OCI-M2 (cell line): ENCODE results near the gene PIEZO2.
"Not testable (repeated sequence)": the region's sequence is repeated elsewhere in the genome, so short reads cannot be mapped to it uniquely, and the experiment has no call there.

ENCODE experiments used
- DNase-seq: peaks from one replicate; lab custom pipeline; 2025; ENCODE audit not compliant: unreplicated experiment; lab: John Stamatoyannopoulos, UW

The PIEZO2 gene

DNA sequence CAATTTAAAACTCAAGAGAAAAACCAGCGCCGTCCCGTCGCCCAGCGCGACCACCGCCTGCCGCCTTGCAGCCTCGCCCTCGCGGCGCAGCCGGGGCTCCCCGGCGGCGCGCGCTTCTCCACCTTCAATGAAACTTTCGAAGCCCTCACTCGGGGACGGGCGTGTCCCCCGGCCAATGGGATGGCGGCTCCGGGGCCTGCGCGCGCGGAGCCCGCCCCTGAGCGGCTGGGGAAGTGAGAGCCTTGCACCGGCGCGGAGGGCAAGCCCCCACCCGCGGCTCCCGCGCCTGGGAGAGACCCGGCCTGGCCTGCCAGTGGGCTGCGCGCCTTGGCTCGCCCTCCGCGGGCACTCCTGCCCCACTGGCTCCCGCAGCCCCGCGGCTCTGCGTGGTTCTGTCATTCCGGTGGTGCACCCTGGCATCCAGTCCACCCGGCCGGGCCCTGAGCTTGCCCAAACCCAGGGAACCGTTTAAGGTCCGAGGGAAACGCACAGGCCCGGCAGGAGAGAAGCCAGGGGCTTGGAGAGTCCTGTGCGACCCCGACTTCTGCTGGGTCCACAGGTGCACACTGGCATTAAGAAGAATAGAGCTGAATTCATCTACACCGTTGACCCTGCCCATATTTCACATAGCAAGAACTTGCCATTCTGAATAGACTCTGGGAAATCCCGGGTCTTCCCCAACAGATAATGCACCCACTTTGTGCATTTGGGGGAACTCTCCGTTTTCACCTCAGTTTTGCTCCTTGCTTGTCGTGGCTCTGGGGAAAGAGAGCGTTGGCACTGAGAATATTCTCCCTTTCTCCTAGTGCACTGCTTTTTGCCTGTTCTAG is at the start of gene PIEZO2:
PIEZO2 (minus strand) TSS at position 129 of the 830 bp plus-strand sequence. CDS start 981 bp downstream, outside the sequence.
- DNase-seq: no peak

DNA sequence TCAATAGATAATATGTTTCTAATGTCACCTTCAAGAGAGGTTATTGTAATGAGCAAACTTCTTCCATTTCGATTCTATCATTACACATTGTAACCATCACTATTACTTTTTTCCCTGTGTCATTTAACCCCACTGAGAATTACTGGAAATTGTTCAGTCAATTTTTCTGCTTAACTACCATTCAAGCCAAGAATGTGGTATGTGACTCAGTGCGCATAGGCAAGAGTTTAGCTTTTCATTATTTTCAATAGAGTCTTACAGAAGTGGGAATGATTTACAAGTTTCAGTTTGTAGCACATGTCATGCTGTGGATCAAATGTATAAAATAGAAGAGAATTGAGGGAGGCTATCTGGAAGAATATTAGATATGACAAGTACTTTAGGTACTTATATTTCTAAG is 34.3 kb upstream of the PIEZO2 start:
- DNase-seq: no peak

DNA sequence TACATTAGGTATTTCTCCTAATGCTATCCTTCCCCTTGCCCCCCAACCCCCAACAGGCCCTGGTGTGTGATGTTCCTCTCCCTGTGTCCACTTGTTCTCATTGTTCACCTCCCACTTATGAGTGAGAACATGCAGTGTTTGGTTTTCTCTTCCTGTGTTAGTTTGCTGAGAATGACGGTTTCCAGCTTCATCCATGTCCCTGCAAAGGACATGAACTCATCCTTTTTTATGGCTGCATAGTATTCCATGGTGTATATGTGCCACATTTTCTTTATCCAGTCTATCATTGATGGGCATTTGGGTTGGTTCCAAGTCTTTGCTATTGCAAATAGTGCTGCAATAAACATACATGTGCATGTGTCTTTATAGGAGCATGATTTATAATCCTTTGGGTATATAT is 32.3 kb upstream of the PIEZO2 start:
- not testable (repeated sequence) for DNase-seq

DNA sequence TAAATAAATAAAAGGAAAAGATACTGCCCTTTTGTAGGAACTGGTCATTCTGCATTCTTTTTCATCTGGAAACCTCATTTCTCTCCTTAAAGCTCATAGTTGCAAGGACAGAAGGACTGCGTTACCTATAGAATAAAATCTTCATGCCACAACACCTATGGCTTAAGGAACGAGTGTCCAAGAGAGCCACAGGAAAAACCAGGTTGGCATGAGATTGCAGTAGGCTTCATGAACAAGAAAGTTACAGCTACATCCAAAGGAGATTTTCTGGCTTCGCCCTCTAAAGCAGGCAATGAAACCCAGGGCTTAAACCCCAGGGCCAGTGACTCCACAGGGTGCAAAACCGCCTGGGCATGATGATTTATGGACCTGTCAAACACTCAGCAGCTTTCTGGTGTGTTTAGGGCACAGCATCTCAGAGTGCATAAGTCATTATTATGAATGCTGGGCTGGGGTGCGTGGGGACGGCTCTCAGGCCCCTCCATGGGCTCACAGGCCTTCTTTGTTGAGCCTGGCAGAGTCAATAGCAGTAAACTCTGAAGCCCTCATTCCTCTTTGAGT is 30.7 kb upstream of the PIEZO2 start:
- no peak for DNase-seq

DNA sequence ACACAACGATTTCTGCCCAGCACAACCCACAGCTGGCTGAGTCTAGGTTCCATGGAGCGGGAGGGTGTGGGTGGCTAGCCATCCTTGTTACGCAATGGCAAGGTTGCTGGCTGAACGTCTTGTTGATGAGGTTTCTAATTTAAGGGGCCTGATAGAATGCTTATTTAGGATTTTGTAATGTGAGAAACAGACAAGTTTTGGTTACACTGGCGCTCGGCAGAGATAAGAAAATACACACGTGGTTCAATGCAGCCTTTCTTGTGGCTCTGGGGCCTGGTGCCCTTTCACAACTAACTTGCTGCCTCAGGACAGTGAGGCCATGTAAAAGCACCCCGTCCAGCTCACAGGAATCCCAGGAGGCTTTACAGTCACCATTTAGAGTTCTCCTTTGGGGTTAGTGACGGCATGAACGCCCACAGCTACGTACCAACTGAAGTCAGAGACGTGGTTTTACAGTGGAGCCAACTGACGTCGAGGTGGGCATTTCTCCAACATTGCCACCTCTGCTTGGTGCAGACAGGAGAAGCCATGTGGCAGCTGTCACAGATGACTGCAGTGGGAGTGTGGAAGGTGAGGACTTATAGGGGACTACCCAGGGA is 29.7 kb upstream of the PIEZO2 start:
- DNase-seq: no peak

DNA sequence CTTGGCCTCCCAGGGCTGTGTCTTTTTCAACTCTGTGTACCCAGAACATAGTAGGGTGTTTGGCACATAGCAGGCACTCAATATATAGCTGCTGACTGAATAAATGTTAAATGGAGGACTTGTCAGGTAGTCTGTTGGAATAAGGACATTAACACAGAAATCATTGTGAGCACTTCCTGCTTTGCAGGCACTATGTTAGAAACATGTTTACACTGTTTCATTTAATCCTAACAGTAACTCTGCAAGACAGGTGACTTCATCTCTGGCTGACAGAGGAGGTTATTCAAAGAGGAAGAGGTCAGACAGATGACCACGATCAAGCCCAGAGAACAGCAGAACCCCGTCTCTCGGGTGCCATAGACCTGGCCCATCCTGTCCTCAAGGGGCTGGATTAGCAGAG is 28.0 kb upstream of the PIEZO2 start:
- DNase-seq: no peak

DNA sequence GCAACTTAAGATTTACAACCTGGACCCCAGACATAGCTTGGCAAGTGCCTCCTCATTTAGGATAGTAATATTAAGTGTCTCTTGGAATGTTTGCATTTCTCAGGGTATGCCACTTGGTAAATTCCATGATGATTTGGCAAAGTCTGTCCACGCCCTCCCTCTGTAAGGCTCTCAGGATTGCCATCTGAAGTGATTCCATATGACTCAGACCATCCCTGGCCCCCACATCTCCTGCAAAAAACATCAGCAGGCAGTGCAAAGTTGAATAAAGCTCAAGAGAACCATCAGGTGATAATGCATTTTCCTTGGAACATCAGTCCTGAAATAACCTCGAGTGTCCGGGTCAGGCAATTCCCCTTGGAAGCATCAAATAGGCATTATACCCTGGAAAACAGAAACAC is 27.1 kb upstream of the PIEZO2 start:
- no peak for DNase-seq

DNA sequence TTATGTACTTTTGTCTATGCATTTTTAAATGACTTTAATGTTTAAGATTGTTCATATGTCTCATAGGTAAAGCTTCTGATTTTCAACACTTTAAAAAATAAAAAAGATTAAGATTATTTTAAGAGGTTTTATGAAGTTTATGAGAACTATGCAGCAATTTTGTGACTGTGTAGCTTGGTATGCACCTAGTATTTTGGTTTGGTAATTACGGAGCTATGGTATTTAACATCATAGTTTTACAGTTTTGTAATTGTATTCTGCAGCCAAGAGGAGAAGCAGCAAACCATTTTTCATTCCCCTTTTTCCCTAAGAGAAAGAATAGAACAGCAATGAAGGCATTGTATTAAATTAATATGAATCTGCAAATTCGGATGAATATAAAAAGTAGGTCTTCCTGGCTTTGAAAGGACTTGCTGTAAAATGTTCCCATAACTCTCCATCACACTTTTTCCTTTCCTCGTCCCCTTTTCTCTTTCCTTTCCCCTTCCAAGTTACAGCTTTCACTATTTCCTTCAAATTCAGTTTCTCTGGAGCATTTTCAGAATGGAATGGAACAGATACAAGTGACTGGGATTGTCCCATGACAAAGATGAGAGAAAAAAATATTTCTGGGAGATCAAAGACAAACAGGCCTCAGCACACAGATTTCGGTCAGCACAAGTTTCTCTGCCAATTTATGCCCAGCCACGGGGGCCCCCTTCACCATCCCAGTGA is 26.1 kb upstream of the PIEZO2 start:
- no peak for DNase-seq

DNA sequence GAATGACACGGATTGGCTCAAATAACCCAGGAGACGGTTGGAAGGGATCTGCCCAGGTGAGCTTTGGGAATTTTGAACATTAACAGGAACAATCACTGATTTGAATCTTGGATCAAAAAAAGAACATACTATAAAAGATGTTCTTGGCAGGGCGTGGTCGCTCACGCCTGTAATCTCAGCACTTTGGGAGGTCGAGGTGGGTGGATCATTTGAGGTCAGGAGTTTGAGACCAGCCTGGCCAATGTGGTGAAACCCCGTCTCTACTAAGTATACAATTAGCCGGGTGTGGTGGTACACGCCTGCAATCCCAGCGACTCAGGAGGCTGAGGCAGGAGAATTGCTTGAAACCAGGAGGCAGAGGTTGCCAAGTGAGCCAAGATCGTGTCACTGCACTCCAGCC is 24.8 kb upstream of the PIEZO2 start:
- not testable (repeated sequence) for DNase-seq

DNA sequence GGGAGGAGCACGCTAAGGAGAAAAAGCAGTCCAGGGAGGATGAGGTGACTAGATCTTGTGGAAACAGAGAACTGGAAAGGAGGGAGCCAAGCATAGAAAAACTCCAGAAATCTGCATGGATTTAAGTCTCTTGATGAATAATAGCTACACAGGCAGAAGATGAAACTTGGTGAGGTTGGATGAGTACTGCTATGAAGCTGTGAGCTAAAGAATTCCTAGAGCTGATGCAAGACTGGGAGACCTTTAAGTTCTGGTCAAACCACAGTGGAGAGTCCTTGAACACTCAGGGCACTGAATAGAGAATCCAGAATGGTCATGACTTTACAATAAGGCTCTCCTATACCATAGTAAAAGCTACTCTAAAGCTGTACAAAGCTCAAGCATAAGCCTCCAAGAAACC is 18.4 kb upstream of the PIEZO2 start:
- DNase-seq: no peak

DNA sequence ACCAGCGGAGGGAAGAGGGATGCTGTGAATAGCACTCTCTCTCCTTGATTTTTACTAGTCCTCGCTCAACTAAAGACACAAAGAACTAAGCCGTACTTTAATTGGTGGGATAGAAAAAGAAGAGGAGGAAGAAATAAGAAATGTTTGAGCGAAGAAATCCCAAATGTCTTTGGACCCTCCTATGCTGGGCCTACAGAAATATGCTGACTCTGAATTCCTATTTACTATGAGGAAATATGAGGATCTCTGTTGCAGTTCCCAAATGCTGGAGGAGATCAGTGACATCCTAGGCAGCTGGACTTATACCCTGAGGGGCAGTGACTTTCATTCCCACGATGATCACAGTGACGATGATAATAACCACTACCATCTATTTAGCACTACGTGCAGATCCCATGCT is 16.6 kb upstream of the PIEZO2 start:
- DNase-seq: no peak

DNA sequence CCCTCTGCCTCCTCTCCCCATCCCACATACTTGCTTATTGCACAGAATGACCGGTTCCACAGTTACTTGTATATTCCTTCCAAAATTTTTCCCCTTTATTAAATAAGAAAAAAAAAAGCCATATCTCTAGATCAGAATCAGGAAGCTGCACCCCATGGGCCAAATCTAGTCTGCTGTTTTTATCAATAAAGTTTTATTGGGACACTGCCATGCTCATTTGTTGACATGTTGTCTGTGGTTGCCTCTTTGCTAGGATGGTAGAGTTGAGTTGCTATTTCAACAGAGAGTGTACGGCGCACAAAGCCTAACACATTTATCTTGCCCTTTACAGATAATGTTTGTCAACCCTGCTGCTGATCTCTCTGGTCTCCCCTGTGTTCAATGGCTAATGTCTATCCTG is 15.8 kb upstream of the PIEZO2 start:
- DNase-seq: no peak

DNA sequence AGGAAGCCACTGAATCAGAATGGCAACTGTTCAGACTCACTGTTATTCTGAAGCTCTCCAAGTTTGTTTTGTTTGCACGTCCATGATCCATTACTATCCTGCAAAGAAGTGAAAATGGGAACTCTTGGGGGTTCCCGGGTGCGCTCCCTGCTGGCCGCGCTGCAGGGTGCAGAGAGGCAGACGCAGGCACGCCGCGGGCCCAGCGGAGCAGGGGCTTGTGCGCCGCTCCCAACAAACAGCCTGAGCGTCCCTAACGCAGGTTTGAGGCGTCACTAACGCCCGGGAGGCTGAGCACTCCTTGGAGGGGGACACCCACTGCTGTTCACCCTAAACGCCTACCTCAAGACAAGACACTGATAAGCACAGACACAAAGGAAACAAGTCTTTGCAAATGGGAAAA is 14.3 kb upstream of the PIEZO2 start:
- no peak for DNase-seq

DNA sequence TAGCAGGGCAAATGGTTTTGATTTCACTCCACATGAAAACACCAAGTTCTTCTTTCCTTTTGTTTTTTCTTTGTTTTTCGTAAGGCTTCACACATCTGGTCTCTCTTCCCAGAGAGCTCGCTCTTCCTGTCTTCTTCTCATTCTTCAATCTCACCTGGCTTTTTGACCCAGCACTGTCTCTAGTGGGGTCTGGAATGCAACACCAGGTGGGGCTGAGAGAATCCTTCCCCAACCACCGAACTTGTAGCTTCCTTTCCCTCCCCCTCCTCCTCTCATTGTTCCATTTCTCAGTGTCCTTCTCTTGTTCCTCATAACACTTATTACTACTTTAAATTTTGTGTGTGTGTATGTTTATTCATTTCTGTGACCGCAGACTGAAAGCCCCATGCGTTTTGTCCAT is 13.5 kb upstream of the PIEZO2 start:
- no peak for DNase-seq

DNA sequence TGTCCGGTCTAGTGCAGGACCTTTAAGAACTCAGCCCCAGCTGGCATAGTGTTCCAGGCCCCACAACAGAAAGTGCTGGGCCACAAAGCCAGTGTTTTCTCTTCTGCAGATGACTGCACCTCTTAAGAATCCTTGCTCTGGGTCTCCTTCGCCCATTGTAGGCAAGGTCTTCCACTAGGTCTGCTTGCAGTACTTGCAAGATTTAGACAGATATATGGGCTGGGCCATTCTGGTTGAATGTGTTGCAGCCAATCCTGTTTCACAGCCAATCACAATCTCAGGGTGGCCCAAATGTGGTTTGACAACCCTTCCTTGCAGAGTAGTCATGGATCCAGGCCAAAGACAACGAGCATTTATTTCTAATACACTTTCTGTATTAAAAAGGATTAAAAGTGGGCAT is 13.1 kb upstream of the PIEZO2 start:
- DNase-seq: no peak

DNA sequence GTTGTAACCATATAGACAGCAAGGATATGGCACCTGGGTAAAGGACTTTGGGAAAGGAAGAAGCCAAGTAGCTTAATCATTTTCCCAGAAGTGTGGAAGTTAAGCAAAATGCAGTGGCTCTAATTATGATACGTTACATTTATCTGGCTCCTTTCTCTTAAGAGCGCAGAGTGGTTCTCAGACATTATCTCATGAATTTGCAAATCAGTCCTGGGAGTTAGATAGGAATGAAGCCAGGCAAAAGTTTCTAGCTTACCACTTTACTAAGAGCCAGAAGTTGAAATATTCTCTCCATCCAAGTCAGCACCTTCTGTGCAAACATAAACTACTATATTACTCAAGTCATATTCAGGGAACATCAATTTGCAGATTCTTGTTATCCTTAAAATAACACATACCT is 10.9 kb upstream of the PIEZO2 start:
- no peak for DNase-seq

DNA sequence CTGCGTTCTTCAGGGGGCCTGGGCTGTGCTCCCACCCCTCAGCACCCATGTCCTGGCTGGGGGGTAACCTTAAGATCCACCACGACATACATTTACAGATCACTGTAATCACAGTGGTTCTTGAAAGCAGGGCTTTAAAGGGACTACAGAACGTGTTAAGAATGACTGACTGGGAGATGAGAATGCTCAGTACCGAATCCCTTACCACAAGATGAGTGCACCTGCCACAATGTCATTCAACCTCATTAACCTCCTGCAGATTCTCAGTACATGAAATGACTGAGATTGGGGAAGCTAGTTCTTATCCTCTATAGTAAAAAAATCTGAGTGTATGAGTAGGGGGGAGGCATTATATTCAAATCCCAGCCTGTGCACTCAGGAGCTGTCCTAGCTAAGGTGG is 10.5 kb upstream of the PIEZO2 start:
- no peak for DNase-seq

DNA sequence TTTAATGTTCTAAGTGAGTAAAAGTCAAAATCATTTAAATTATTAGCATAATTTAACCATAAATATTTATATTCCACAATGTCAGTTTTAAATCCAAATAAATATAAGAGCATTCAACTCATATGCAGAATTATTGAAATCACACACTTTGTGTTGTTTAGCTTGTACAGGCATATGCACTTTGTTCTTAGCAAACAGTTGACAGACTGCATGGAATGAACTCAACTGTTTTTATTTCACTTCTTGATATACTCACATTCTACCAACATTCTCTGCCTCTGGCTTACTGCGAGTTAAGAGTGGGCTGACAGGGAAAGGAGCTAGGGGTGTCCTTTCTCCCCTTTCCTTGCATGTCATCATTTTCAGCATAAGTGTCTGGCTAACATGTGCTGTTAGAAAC is 7.6 kb upstream of the PIEZO2 start:
- DNase-seq: no peak

DNA sequence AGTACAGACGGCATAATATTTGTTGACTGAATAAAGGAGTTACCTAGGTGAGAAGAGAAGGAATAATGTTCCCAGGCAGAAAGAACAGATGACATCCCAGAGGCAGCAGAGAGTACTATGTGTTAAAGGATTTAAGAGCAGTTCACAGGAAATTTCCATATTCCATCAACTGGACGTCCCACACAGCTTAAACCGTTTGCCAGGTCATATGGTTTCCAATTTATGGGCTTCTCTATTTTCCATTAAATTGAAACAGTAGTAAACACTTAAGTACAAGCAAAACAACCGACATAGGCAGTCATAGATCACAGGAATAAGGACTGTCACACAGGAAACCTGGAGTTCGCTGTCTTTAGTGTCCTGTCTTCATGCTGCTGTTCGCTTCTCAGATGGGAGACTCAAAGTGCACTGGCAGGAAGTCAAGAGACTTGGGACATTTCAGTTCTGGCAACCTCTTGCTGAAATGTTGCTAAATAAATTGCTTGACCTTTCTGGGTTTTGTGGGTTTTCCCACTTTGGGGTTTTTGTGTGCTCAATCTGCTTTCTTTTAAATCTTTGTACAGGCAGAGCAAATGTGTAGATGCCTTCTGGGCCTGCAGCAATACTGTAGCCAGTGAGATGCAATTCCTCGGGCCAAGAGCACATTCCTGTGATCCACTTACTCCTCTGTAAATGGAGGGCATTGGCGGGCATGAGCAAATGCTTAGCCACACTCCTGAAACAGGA is 5.8 kb upstream of the PIEZO2 start:
- DNase-seq: no peak

DNA sequence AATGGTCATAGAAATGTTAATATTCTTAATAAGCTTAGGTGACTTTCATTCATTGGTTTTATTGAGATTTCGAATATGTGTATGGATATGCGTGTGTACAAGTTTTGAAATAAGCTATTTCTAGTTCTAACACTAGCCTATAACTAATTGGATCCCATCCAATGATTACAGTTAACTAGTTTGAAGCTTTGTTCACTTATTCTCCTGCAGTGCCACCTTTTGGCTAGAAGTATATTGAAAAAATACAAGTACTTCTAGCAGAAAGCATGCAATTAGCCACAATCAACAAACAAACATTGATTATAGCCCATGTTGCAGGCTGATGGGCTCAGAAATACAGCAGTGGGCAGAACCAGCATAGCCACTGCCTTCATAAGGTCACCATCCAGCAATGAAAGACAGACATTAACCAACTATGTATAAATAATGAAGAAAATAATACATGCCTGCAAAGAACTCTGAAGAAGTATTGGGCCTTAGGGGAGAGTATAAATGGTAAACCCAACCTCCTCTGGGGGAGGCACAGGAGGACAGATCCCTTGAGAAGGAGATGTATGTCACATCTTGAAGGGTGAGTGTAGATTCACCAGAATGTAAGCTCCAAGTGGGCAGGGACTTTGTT is 5.1 kb upstream of the PIEZO2 start:
- DNase-seq: no peak

DNA sequence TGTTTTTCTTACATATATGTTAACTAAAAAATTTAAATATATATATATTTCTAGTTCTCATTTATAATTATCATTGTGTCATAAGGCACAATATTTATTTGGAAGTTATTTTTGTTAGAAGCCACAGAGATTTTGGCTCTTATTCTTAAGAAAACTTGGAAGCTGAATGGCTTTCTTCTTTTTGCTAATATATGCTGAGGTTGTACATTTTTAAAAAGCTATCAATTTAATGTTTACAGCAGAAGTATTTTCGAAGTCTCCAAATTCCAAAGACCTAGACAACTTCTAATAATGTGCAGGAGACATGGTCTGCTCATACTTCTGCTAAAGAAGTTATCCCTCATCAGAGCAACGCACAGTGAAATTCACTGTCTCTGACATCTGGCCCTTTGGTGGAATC is 3.7 kb upstream of the PIEZO2 start:
- DNase-seq: no peak
